HG02852 (cell line): ENCODE data around the gene RNF112.
"Not testable (repeated sequence)": the region's sequence is repeated elsewhere in the genome, so short reads cannot be mapped to it uniquely, and the experiment has no call there.

ENCODE experiments used
- ATAC-seq: cut with Tn5 transposase; IDR thresholded peaks from one replicate; pipeline ENCODE4 v1.9.1; 2021; ENCODE audit warnings: mild to moderate bottlenecking, moderate library complexity; ENCODE audit not compliant: unreplicated experiment

RNF112 gene

DNA sequence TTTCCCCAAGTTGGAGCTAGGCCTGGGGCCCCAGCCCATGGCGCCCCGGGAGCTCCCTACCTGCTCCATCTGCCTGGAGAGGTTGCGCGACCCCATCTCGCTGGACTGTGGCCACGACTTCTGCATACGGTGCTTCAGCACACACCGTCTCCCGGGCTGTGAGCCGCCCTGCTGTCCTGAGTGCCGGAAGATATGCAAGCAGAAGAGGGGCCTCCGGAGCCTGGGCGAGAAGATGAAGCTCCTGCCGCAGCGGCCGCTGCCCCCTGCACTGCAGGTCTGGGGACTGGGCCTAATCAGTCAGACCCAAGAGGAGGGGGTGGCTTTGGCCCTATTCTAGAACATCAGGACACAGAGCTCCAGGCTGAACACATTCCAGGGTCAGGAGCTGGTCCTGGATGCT lies 1.5 kb downstream of the RNF112 start:
- no peak for ATAC-seq

DNA sequence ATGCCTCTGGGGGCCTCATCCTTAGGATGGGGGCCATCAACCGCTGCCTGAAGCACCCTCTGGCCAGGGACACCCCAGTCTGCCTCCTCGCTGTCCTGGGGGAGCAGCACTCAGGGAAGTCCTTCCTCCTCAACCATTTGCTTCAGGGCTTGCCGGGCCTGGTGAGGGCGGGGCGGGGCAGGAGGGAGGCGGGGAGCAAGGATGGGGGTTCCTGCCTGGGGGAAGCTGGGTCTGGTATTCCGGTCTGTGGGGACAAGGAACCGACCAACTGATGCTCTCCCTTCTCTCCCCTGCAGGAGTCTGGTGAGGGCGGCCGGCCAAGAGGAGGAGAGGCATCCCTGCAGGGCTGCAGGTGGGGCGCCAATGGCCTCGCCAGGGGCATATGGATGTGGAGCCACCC lies 2.0 kb downstream of the RNF112 start:
- ATAC-seq = no peak

DNA sequence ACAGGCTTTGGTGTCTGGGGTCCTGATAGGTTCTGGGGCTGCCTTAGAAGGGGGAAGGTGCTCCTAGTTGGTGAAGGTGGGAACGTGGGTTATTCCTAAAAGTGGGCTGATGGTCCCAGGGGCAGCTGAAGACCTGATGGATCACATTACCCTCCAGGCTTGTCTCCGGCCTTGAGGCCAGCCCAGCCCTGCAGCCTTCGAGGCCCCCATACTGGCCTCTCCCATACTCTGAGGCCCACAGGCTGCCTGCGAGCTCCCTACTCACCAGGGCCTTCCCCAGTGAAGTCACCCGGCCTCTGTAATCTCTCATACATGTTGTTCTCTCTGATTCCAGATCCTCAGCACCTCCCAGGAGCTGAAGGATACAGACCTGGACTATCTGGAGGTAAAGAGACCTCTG lies 2.7 kb downstream of the RNF112 start:
- ATAC-seq = no peak

DNA sequence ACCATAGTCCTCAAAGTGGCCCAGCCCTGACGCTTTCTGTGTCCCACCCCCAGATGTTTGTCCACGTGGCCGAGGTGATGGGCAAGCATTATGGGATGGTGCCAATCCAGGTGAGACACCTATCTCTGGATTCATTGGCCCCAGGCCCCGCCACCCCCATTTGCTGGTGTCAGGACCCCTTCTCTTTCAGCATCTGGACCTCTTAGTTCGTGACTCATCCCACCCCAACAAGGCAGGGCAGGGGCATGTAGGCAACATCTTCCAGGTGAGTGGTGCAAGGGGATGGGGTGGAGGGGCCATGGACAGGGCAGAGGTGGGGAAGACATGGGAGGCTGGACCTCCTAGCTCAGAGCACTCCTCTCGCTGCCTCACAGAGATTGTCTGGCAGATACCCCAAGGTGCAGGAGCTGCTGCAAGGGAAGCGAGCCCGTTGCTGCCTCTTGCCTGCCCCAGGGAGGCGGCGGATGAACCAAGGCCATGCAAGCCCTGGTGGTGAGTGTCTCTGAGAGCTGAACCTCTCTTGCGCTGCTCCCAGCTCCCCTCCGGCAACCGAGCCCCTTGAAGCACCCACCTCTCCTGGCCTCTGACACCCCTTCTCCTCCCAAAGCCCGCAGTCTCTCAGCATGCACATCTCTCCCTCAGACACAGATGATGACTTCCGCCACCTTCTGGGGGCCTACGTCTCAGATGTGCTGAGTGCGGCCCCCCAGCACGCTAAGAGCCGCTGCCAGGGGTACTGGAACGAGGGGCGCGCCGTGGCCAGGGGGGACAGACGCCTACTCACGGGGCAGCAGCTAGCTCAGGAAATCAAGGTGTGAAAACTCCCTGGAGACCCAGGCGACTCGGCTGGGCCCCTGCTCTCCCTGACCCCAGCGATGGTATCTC lies 3.6 kb downstream of the RNF112 start:
- ATAC-seq = no peak

DNA sequence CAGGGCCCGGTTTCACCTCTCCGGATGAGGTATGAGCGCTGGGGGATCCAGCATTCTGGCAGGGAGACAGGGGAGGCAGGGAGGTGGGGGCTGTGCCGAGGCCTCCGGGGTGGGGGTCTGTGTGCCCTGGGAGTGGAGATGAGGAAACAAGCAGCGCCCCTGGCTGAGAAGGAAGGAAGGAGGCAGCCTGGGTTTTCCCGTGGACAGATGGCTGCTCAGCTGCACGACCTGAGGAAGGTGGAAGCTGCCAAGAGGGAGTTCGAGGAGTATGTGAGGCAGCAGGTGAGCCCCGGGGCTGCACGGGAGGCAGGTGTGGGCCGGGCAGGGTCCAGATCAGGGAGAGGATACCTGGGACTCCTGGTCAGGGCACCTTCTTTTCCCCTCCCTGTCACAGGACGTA lies 4.3 kb downstream of the RNF112 start:
- ATAC-seq = no peak

DNA sequence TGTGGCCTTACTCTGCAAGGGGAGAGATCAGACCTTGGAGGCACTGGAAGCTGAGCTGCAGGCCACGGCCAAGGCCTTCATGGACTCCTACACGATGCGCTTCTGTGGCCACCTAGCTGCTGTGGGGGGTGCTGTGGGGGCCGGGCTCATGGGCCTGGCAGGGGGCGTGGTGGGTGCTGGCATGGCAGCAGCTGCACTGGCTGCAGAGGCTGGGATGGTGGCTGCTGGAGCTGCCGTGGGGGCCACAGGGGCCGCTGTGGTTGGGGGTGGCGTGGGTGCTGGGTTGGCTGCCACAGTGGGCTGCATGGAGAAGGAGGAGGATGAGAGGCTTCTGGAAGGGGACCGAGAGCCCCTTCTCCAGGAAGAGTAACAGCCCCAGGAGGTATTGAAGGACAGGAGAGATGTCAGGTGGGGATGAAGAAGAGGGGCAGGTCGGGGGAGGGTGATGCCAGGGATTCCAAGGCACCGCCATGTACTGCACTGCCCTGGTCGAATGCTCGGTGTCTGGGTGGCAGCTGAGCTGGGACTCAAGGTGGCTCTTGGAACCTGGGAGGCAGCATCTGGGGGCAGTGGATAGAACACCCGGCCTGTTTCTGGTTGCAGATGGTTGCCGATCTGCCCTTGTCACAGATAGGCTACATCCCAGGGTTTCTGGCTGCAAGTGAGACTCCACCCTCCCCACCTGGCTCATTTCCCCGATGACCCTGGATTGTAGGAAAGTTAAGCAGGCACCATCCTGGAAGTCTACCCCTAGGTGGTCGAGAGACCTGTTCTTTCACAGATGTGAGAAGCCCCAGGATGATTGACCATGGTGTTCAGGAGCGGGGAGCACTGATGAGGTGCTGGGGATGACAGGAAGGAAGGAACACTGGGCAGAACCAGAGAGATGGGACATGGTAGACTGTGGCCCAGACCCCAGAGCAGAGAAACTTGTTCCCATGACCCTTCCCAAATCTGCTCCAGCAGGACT lies 5.1 kb downstream of the RNF112 start:
- ATAC-seq = no peak

DNA sequence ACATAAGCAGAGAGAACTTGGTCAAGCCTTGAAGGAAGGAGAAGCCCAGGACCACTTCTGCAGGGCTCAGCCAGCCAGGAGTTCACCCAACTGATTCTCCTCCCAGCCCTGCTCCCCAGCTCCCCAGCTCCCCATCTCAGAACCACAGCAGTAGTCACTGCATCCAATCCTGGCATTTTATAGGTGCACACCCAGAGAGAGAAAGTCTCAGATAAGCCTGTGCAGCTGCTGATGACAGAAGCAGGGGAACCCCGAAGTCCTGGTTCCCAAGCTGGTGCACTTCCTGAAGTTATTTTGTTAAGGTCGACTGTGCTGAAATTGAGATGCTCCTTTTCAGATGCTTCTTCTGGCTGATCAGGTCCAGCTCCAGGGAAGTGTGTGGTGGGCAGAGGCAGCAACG lies 6.6 kb downstream of the RNF112 start:
- ATAC-seq = no peak

DNA sequence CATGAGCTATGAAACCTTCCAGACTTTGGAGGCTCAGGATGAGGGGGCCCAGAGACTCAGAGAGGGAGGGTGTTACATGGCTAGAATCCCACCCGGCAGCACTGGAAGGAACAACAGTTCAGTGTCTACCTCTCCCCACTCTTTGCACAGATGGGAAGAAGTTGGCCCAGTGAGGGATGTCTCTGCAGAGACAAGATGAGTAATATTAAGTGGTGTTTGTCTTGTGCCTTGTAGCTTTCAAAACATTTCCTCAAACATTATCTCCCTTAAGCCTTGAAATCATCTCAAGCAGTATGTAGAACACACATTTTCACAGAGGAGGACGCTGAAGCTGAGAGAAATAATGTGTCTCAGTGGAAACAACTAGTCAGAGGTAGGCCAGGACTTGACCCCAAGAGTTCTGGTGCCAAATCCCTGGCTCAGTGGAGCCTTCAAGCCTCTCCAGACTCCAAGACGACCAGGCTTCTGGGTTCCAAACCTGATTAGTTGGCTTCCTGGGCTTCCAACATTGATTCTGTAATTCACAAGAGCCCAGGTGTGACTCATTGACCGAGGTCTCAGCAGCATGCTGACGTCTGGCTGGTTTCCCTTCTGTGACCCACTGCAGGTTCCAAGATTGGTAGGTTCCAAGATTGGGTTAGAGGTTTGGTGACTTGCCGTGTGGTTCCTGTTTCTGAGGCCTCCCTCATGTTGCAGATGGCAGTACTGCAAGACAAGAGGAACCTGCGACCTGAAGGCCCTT lies 7.4 kb downstream of the RNF112 start:
- no peak for ATAC-seq

DNA sequence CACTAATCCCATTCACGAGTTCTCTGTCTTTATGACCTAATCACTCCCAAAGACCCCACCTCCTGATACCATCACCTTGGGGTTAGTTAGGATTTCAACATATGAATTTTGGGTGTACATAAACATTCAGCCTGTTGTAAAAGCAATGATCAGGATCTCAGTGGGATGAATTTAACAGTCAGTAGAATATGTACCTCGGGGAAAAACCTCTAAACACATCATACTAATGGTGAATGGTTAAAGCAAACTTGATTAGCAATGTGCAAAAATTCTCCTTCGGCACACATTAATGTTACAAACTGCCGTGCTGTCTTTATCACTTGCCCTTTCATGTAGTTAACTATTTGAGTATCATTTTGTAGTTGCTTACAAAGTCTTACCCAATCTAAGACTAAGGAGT lies 10.2 kb downstream of the RNF112 start:
- no peak for ATAC-seq

DNA sequence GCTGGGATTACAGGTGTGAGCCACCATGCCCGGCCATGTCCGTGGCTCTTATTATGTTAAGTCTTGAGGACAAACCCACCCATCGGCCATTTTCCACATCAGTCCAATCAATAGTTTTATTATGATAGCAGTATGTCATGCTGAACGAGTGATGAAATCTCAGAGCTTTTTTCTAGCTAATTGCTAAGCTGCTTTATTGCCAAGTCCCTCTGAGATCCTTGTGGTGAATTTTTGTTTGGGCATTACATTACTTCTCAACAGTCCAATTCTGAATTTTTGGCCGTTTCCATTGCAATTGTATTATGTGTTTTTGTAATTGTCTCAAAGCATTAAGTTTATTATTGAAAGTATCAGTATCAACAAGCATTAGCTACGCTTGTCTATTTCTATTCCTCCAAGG lies 10.9 kb downstream of the RNF112 start:
- ATAC-seq = no peak

DNA sequence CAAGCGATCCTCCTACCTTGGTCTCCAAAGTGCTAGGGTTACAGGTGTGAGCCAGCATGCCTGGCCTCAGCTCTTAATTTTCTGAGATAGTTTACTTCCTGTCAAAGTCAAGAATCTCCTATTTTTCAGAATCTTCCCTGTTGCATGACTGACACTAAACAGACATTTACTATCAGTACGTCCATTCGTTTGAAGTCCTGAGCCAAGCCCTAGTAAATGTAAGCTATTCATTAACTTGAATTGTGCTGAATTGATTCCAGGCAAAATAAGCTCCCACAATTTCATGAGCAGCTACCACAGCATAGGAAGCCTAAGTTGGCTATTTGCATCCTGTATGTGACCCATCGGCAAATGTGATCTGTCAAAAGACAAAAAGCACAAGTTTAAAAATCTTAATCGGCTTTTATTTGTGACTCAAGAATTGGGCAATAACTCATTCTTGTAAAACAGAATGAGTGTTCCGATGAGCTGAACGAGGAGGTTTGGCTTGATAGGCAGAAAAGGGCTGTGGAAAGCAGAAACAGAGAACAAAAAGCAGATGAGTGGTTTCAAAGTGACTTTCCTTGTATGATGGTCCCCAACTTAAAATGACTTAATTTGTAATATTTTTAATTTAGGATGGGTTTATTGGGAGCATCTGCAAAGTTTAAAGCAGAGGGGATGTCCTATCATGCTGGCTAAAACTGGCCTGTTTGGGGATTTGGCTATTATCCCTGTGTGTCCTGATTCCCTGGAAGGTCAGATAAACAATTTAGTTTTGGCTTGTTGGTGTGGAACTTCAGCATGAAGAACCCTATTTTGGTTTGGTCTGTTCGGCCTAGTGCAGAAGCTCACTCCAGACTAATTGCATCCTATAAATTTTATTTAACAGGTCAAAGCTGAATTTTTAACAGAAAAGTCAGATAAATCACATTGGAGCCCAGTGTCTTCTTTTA lies 14.2 kb downstream of the RNF112 start:
- no peak for ATAC-seq

DNA sequence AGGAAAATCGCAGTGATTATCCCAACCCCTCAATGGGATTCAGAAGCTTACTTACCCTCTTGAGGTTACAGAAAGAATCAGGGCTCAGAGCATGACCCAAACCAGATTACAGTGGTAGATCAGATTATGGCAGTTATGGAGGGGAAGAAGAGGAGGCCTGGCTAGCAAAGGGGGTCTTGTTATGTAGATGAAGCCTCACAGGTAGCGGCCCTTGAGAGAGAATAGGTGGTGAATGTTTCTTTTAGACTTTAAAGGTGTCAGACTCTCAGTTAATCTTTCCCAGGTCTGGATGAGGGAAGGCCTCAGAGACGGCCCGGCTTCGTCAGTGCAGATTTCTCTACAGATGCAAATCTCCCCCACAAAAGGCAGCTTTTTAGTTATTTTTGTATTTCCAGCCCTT lies 15.6 kb downstream of the RNF112 start:
- no peak for ATAC-seq

DNA sequence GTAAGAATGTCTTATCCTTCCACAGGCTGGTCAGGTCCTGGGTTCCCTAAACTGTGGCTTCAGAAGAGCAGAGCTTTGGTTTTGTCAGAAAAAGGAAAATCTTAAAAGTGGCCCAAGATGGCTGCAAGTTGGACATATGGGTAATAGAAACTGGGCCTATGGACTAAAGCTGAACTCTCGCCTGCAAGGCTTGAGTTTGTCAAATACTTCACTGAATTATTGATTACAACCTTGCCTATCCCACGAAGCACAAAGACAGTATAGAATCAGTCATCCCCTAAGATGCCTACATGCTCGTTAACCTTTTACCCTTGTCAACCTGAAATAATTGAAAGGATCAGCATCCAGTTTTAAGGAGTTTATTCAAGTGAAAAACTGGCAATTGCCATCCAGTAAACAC lies 20.7 kb downstream of the RNF112 start:
- no peak for ATAC-seq

DNA sequence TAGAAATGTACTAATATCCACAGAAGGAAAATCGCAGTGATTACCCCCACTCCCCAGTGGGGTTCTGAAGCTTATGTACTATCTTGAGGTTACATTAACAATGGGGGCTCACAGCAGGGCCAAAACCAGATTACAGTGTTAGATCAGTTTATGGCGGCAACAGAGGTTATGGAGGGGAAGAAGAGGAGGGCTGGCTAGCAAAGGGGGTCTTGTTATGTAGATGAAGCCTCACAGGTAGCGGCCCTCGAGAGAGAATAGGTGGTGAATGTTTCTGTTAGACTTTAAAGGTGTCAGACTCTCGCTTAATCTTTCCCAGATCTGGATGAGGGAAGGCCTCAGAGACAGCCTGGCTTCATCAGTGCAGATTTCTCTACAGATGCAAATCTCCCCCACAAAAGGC lies 22.2 kb downstream of the RNF112 start:
- no peak for ATAC-seq

DNA sequence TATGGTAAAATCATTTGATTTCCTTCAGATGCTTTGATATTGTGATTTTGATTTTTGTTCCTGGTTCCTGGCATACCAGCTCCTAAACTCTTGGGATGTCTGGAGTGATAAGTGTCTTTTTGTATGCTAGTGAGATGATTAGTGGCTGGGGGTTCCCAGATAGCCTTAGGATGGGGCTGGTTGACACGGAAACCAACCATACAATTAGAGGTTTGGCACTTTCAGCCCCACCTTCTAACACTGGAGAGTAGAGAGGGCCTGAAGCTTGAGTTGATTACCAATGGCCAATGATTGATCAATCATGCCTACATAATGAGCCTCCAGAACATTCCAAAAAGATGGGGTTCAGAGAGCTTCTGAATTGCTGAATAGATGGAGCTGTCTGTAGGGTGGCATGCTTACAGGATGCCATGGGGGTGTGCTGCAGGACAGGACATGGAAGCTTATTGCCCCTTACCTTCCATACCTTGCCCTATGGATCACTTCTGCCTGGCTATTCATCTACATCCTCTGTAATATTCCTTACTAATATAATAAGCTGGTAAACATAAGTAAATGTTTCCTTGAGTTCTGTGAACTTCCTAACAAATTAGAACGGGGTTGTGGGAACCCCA lies 22.8 kb downstream of the RNF112 start:
- ATAC-seq = no peak

DNA sequence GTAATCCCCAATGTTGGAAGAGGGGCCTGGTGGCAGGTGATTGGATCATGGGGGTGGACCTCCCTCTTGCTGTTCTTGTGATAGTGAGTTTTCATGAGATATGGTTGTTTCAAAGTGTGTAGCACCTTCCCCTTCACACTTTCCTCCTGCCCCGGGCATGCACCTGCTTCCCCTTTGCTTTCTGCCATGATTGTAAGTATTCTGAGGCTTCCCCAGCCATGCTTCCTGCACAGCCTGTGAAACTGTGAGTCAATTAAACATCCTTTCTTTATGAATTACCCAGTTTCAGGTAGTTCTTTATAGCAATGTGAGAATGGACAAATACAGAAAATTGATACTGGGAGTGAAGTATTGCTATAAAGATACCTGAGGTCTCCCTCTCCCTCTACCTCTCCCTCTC lies 29.4 kb downstream of the RNF112 start:
- ATAC-seq = no peak

DNA sequence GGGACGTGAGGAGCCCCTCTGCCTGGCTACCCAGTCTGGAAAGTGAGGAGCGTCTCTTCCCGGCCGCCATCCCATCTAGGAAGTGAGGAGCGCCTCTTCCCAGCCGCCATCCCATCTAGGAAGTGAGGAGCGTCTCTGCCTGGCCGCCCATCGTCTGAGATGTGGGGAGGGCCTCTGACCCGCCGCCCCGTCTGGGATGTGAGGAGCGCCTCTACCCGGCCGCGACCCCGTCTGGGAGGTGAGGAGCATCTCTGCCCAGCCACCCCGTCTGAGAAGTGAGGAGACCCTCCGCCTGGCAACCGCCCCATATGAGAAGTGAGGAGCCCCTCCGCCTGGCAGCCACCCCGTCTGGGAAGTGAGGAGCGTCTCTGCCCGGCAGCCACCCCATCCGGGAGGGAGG lies 30.3 kb downstream of the RNF112 start:
- not testable (repeated sequence) for ATAC-seq

DNA sequence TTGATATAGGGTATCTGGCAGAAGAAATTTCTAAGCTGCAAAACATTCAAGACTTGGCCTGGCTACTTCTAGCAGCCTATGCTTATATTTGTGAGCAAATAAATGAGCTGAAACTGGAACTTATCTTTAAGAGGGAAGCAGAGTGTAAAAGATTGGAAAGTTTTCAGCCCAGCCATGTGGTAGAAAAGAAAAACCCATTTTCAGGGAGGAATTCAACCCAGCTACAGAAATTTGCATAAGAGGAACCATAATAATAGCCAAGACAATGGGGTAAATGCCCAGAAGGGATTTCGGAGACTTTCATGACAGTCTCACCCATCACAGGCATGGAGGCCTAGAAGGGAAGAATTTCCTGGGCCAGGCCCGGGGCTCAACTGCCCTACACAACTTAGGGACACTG lies 31.7 kb downstream of the RNF112 start:
- ATAC-seq = no peak

DNA sequence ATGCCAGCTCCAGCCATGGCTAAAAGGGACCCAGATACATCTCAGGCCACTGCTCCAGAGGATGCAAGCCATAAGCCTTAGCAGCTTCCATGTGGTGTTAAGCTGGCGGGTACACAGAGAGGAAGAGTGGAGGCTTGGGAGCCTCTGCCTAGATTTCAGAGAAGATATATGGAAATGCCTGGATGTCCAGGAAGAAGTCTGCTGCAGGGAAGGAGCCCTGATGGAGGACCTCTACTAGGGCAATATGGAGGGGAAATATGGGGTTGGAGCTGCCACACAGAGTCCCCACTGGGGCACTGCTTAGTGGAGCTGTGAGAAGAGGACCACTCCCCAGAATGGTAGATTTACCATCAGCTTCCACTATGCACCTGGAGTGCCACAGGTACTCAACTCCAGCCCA lies 32.1 kb downstream of the RNF112 start:
- no peak for ATAC-seq

DNA sequence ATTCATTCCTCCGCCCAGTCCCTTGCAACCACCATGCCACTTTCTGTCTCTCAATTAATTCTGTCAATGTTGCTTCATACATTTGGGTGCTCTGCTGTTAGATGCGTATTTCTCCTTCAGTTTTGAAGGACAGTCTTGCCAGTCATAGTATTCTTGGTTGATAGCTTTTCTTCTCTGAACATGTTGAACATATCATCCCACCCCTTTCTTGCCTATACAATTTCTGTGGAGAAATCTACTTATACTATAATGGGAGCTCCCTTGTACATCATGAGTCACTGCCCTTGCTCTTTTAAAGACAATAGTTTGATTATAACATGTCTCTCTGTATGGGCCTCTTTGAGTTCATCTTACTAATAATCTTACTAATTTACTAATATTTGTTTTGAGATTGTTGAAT lies 34.1 kb downstream of the RNF112 start:
- no peak for ATAC-seq
